LNCAP (cell line): Measurements from ENCODE around the gene HYOU1.

ENCODE experiments used
- TF ChIP-seq, protein P1 (sequence below): fragments of 450-650 bp; IDR thresholded peaks from 2 replicates; pipeline ENCODE4 v1.5.1; 2017; ENCODE audit warnings: mild to moderate bottlenecking

HYOU1 gene

DNA sequence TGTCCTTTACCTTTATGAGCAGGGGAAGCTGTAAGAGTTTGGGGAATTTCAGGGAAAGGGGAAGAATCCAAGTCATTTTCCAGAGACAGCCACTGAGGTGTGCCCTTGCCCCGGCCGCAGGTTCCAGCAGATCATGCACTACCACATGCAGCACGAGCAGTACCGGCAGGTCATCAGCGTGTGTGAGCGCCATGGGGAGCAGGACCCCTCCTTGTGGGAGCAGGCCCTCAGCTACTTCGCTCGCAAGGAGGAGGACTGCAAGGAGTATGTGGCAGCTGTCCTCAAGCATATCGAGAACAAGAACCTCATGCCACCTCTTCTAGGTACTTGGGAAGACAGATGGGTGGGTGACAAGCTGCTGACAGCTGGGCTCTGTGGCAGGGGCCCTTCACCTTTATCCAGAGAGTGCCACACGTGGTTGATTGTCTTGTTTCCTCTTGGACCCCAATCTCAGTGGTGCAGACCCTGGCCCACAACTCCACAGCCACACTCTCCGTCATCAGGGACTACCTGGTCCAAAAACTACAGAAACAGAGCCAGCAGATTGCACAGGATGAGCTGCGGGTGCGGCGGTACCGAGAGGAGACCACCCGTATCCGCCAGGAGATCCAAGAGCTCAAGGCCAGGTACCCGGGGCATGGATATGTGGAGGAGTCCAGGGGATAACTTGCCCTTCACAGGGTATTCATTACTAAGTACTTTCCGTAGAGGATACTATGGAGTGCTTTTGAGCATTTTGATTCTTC is 21.8 kb upstream of the HYOU1 start:
- TF ChIP-seq, protein P1, sequence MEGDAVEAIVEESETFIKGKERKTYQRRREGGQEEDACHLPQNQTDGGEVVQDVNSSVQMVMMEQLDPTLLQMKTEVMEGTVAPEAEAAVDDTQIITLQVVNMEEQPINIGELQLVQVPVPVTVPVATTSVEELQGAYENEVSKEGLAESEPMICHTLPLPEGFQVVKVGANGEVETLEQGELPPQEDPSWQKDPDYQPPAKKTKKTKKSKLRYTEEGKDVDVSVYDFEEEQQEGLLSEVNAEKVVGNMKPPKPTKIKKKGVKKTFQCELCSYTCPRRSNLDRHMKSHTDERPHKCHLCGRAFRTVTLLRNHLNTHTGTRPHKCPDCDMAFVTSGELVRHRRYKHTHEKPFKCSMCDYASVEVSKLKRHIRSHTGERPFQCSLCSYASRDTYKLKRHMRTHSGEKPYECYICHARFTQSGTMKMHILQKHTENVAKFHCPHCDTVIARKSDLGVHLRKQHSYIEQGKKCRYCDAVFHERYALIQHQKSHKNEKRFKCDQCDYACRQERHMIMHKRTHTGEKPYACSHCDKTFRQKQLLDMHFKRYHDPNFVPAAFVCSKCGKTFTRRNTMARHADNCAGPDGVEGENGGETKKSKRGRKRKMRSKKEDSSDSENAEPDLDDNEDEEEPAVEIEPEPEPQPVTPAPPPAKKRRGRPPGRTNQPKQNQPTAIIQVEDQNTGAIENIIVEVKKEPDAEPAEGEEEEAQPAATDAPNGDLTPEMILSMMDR: no peak

DNA sequence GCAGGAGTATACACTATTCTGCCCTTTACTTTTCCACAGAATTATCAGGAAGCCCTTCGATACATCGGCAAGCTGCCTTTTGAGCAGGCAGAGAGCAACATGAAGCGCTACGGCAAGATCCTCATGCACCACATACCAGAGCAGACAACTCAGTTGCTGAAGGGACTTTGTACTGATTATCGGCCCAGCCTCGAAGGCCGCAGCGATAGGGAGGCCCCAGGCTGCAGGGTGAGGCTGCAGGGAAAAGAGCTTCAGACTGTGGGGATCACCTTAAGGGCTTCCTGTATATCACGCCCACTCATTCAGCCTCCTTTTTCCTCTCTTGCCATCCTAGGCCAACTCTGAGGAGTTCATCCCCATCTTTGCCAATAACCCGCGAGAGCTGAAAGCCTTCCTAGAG is 20.8 kb upstream of the HYOU1 start:
- TF ChIP-seq, protein P1: no peak

GRCh38 chr11:119067371-119068222 is 10.6 kb upstream of the HYOU1 start, which contains the start of gene VPS11:
TSS of gene VPS11 (plus strand) at chr11:119067818. CDS start at chr11:119067824, 6 bp downstream.
- TF ChIP-seq, protein P1: no peak

DNA sequence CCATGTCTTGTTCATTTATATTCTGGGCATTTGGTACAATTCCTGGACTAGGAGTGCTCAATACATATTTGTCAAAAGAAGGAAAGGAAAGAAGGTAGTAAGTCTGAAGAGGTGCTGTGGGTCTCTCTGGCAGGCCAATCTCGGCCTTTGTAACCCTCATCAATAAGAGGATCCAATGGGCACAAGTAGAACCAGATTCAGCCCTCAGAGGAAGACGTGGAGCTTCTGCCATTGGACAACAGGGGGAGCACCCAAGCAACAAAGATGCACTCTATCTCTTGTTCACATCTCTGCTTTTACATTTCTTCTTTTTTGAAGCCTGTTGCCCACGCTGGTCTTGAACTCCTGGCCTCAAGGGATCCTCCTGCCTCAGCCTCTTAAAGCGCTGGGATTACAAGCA is 8.4 kb upstream of the HYOU1 start:
- TF ChIP-seq, protein P1: peak; percentile 30; the same call in 1 of the 2 replicates

GRCh38 chr11:119062779-119063178 is 5.8 kb upstream of the HYOU1 start:
- TF ChIP-seq, protein P1: no peak

GRCh38 chr11:119061256-119061655 is 4.3 kb upstream of the HYOU1 start:
- TF ChIP-seq, protein P1: no peak

DNA sequence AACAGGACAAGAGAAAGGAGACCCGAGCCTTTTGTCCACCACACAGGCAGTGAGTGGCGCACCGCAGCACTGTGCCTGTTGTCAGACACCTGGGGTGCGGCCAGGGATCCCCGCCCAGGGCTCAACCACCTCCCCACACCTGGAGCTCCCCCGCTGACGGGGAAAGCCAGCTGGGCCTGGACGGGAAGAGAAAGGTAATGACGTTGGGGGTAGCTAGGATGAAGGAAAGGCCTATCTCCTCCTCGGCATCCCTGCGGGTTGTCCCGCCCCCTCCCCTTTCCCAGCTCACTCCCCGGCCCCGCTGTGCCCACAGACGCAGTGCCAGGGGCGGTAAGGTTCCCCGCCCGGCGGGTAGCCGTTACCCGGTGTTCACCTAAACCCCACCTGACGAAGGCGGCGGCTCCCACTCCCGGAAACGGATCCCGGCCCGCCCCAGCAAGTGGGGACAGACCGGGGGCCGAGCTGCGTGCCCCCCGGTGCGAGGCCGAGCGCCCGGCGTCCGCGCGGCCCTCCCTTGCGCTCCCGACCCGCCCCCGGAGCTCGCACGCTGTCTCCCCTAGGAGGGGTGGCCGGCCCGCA is 495 bp downstream of the HYOU1 start:
- TF ChIP-seq, protein P1: no peak; the same call in 1 of the 2 replicates
